ENCODE results near the gene TBC1D13. TPM values are rescaled to one million over a fixed set of nuclear protein-coding genes. Genes with fewer than 3 reads are reported as not detected.
A peak's percentile ranks its signal among the peaks of the same experiment; 100 is the strongest.

Gene TBC1D13
- total and polyA plus RNA-seq, 9 of the 15 experiments (the other 6 are each of a cell fraction or from before 2014, with no cell fraction given), result 2.3 to 28.7 (median 11.4) TPM

GRCh38 chr9:128786681-128787601 is at the start of gene TBC1D13 (continued):
- TF ChIP-seq CEBPZ (IDR thresholded peaks at IDR 0.05; ENCODE audit: borderline replicate concordance, low read depth, low read length), result no peak
- TF ChIP-seq ZBTB43 (CRISPR knock-in tag; IDR thresholded peaks at IDR 0.05), result peak; percentile 35; the same call in 1 of the 2 replicates
- TF ChIP-seq RBM17 (IDR thresholded peaks at IDR 0.05; ENCODE audit: borderline replicate concordance, low read depth, low read length), result no peak
- peak; percentile 91 for TF ChIP-seq PHF8 (IDR thresholded peaks at IDR 0.05; ENCODE audit: borderline replicate concordance, low read length)
- peak; percentile 76; the same call in 1 of the 2 replicates for TF ChIP-seq ZNF12 (CRISPR knock-in tag; IDR thresholded peaks at IDR 0.05)
- no peak for TF ChIP-seq ZNF217 (CRISPR knock-in tag; IDR thresholded peaks at IDR 0.05)
- TF ChIP-seq ZFP1 (CRISPR knock-in tag; IDR thresholded peaks at IDR 0.05), result no peak
- peak; percentile 75 for TF ChIP-seq CBFA2T2 (conservative IDR thresholded peaks at IDR 0.05)
- TF ChIP-seq RFX5 (IDR thresholded peaks at IDR 0.05; ENCODE audit: low read depth, low read length), result no peak
- TF ChIP-seq ELF2 (CRISPR knock-in tag; IDR thresholded peaks at IDR 0.05), result peak; percentile 71; the same call in 1 of the 2 replicates
- 0 out of 2 replicates have a peak, but pooled peaks have one; percentile 66 for TF ChIP-seq ZBTB49 (CRISPR knock-in tag; IDR thresholded peaks at IDR 0.05; ENCODE audit: borderline replicate concordance)
- TF ChIP-seq ZNF263 (CRISPR knock-in tag; IDR thresholded peaks at IDR 0.05; ENCODE audit: borderline replicate concordance), result peak; percentile 73; the same call in 1 of the 2 replicates
- TF ChIP-seq DNMT1 (IDR thresholded peaks at IDR 0.05), result no peak
- peak; percentile 88 for TF ChIP-seq DIDO1 (tag; IDR thresholded peaks at IDR 0.05; ENCODE audit: low read depth)
- peak; percentile 21 to 33; a peak in 1 of 4 replicates for TF ChIP-seq TBL1XR1 (IDR thresholded peaks at IDR 0.05; ENCODE audit: low read length in 2 of 2)
- no peak for TF ChIP-seq ZBTB26 (CRISPR knock-in tag; IDR thresholded peaks at IDR 0.05)
- no peak for TF ChIP-seq TGIF2 (CRISPR knock-in tag; IDR thresholded peaks at IDR 0.05)
